Bronchus fibroblast of lung (primary cell): ENCODE results near the gene THAP10. TPM values are rescaled to one million over a fixed set of nuclear protein-coding genes. Genes with fewer than 3 reads are reported as not detected.

Experiments used
- total RNA-seq: library from RNA; depleted of rRNA; stranded (reverse); fragments of >200 nt; gene quantifications from 2 replicates; pipeline ENCODE4 v1.2.3, GENCODE V29; 2015

The THAP10 gene
- total RNA-seq = 7.1 and 7.2 TPM in 2 replicates

DNA sequence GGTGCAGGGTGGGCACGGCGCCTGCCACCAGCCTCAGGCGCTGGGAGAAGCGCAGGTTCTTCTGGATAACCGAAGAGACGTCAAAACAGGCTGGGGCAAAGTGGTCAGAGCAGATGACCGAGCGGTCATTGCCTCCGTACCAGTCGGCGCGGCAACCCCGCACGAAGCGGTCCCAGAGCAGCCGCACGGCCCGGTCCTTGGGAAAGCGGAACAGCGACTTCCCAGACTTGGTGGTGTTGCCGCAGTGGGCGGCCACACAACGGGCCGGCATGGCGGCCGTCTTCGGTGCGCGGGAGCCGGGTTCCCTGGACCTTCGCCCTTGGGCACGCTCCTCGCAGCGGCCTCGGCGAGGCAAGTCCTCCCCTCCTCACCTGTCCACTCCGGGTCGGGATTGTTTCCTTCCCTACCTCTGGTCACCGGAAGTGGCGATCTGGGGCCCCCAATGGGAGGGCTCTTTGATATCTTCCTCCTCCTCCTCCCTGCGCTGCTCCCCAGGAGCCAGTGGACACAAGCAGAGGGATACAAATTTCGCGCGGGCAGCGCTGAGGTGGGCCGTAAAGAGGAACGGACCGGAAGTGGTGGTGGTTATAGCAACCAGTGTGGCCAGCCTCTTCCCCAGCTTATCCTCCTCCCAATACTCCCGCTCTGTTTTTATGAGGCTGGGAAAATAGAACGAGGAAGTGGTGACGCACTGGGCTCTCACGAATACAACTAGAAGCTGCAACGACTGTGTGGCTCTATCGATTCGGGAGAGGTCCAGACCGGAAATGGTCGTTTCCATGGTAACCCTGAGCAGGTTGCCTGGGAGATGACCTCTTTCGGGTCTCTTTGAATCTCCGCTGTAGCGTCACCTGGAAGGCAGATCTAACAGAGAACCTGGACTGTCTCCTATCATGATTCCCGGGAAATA lies at the start of gene THAP10, which contains the start of gene LRRC49:
Gene THAP10 (minus strand): TSS at position 432 of the 910 bp plus-strand sequence. CDS start 161 bp downstream, at position 271.
Gene LRRC49 (plus strand): TSS at position 825 of the 910 bp plus-strand sequence. CDS start 69 bp downstream, at position 894.

DNA sequence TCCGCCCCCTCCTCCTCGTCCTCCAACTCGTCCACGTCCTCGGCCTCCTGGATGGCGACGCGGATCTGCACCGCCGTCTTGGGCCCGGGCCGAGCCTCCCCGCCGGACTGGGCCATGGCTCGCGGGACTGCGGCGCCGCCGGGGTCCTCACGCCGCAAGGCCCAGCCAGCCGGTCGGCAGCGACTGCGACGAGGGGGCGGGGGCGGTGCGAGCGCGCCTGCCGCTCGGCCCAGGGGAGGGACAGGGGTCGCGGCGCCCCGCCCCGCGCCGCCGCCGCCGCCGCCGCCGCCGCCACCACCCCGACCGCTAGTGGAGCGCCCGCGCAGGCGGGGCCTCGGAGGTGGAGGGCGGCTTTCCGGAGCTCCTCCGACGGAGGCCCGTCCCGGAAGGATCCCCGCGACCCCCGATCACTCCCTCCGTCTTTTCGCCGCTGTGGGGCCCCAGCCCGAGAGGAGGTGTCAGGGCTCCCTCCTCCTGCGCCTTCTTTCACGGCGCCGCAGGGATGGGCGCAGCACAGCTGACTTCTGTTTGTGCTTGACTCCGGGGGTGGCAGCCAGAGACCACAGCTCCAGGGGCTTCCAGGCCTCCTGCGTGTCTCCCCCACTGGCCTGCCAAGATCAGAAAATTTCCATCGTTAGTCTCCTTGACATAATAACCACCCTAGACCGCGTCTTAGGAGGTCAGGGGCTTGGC lies 38.1 kb downstream of the THAP10 start, which contains the start of gene LARP6:
Gene LARP6 (minus strand): TSS at position 185 of the 693 bp plus-strand sequence. CDS start 69 bp downstream, at position 116.

Other genes with a start within 250 kb of the THAP10 start
- gene UACA, start 128.9 kb downstream of the THAP10 start, total RNA-seq = 24.2 and 29.1 TPM in 2 replicates
- gene LARP6, start 38.3 kb downstream of the THAP10 start, total RNA-seq = 83.9 and 88.0 TPM in 2 replicates
- 9.1 and 9.8 TPM in 2 replicates for gene LRRC49, start 393 bp upstream of the THAP10 start, total RNA-seq
- 14.7 and 23.7 TPM in 2 replicates for gene THSD4, start 223.0 kb upstream of the THAP10 start, total RNA-seq